ENCODE data around the gene SCN9A. TPM values are rescaled to one million over a fixed set of nuclear protein-coding genes. Genes with fewer than 3 reads are reported as not detected.

SCN9A gene
- total RNA-seq, 4 donors from 2014 or later = 1.1 to 8.8 (median 5.2) TPM

- Histone ChIP-seq H3K4me1 (no peaks in the 10 kb centered on the region), H3K27ac (no peak overlapping the region), H3K36me3 (no peaks in the 10 kb centered on the region), H3K9me3 (no peaks in the 10 kb centered on the region), H3K4me3 (no peak overlapping the region), H3K27me3 (no peaks in the 10 kb centered on the region)
- no peak for DNase-seq (ENCODE audit: low spot score in 2 of 2)
- TF ChIP-seq POLR2AphosphoS5 (IDR thresholded peaks at IDR 0.05) (no peak), POLR2A (IDR thresholded peaks at IDR 0.05) (no peak), CTCF (IDR thresholded peaks at IDR 0.05) (no peak), EP300 (IDR thresholded peaks at IDR 0.05) (no peak)
Observed at GRCh38 chr2:166257859-166258258, 117.9 kb downstream of the SCN9A start.

GRCh38 chr2:166256896-166257295 lies 118.8 kb downstream of the SCN9A start:
- H3K36me3 ChIP-seq = no peaks in the 10 kb centered on the region
- H3K9me3 ChIP-seq = no peaks in the 10 kb centered on the region
- H3K27me3 ChIP-seq = no peaks in the 10 kb centered on the region
- H3K4me1 ChIP-seq = no peaks in the 10 kb centered on the region
- TF ChIP-seq POLR2A (IDR thresholded peaks at IDR 0.05) (no peak), POLR2AphosphoS5 (IDR thresholded peaks at IDR 0.05) (no peak), CTCF (IDR thresholded peaks at IDR 0.05) (no peak), EP300 (IDR thresholded peaks at IDR 0.05) (no peak)
- WGBS = 91% methylated on average over 1 of the region's 1 CpG
- no peak for DNase-seq (ENCODE audit: low spot score in 2 of 2)
- no peak overlapping the region for H3K4me3 ChIP-seq
- H3K27ac ChIP-seq = no peak overlapping the region

DNA sequence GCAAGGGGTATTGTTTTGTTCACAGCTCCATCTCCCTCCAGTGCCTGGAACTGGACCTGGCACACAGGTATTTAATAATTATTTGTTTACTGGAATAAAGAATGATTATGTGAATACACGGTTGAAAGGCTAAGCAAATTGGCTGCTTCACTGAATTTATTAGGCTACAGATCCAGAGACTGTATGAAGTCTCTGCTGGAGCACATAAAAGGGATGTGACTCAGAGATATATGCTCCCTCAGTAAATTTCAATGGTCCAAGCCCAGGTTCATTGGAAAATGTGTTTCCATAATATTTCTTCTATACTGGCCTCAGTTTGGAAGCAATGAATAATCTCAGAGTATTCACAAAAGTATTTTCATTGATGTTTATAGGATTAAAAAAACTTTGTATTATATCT lies 126.4 kb downstream of the SCN9A start:
- Histone ChIP-seq H3K27me3 (no peaks in the 10 kb centered on the region), H3K4me1 (no peaks in the 10 kb centered on the region), H3K36me3 (no peaks in the 10 kb centered on the region), H3K27ac (no peak overlapping the region), H3K4me3 (no peak overlapping the region), H3K9me3 (no peaks in the 10 kb centered on the region)
- no peak for DNase-seq (ENCODE audit: low spot score in 2 of 2)
- 52% methylated on average over 1 of the region's 1 CpG for WGBS
- TF ChIP-seq CTCF (IDR thresholded peaks at IDR 0.05) = no peak
- no peak for TF ChIP-seq POLR2AphosphoS5 (IDR thresholded peaks at IDR 0.05)
- TF ChIP-seq POLR2A (IDR thresholded peaks at IDR 0.05) = no peak
- TF ChIP-seq EP300 (IDR thresholded peaks at IDR 0.05) = no peak

- H3K27me3 ChIP-seq = no peaks in the 10 kb centered on the region
- TF ChIP-seq EP300 (IDR thresholded peaks at IDR 0.05) = no peak
- TF ChIP-seq CTCF (IDR thresholded peaks at IDR 0.05) = no peak
- TF ChIP-seq POLR2AphosphoS5 (IDR thresholded peaks at IDR 0.05) = no peak
- TF ChIP-seq POLR2A (IDR thresholded peaks at IDR 0.05) = no peak
- 95% methylated on average over 1 of the region's 1 CpG for WGBS
- DNase-seq (ENCODE audit: low spot score in 2 of 2) = no peak
- no peak overlapping the region for H3K4me3 ChIP-seq
- H3K27ac ChIP-seq = no peak overlapping the region
- H3K36me3 ChIP-seq = no peaks in the 10 kb centered on the region
- no peaks in the 10 kb centered on the region for H3K4me1 ChIP-seq
- no peaks in the 10 kb centered on the region for H3K9me3 ChIP-seq
Observed at GRCh38 chr2:166246901-166247300, 128.8 kb downstream of the SCN9A start.

DNA sequence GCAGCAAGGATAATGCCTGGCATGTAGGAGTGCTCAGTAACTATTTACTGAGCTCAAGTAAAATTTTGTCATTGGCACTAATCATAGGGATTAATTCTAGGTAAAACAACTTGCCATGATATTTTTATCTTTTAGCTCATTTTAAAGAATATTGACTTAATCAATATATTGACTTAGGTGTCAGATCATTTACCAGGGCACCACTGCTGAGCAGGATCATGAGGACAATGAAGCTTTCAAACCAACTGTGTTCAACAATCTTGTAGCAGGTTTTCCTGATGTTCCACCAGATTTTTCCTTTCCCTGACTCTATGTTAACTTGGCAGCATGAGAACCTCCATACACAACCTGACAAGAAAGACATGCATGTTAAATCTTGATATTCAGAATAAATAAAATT lies 133.4 kb downstream of the SCN9A start:
- Histone ChIP-seq H3K9me3 (no peaks in the 10 kb centered on the region), H3K4me1 (no peaks in the 10 kb centered on the region), H3K36me3 (no peaks in the 10 kb centered on the region), H3K27ac (no peak overlapping the region), H3K27me3 (no peaks in the 10 kb centered on the region), H3K4me3 (no peak overlapping the region)
- DNase-seq (ENCODE audit: low spot score in 2 of 2) = no peak
- TF ChIP-seq POLR2AphosphoS5 (IDR thresholded peaks at IDR 0.05) = no peak
- TF ChIP-seq POLR2A (IDR thresholded peaks at IDR 0.05) = no peak
- TF ChIP-seq CTCF (IDR thresholded peaks at IDR 0.05) = no peak
- TF ChIP-seq EP300 (IDR thresholded peaks at IDR 0.05) = no peak
